ENCODE data around the gene GPR137.

GPR137 gene

DNA sequence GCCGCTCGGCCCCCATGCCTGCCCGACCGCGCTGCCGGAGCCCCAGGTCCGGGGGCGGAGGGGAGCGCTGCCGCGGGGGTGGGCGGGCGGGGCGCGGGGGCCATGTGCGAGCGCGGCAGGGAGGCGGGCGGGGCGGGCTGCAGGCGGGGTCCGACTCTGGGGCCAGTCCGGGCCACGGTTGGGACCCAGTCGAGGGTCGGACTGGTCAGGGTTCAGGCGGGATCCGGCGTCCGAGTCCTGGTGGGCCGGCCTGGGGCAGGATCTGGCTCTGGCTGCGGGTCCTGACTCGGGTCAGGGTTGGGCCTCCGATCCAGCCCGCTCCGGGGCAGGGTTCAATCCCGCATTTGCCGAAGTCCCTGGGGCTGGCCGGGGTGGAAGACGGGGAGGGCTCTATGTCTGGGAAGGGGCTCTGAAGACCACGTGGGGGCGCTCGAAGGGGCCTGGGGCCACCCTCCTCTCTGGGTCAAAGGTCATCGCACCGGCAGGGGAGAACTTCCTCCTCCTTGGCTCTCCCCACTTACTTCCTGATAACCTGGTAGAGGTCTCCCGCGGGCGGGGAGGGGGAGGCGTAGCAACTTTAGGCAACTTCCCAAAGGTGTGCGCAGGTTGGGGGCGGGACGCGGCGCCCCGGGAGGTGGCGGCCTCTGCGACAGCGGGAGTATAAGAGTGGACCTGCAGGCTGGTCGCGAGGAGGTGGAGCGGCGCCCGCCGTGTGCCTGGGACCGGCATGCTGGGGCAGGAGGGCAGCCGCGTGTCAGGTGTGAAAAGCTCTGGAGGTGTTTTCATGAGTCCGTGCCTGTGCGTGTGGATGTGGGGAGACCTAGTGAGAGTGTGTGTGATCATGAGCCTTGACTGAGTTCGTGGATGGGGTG is 20.3 kb downstream of the GPR137 start (continued):
- TF ChIP-seq, protein P1, sequence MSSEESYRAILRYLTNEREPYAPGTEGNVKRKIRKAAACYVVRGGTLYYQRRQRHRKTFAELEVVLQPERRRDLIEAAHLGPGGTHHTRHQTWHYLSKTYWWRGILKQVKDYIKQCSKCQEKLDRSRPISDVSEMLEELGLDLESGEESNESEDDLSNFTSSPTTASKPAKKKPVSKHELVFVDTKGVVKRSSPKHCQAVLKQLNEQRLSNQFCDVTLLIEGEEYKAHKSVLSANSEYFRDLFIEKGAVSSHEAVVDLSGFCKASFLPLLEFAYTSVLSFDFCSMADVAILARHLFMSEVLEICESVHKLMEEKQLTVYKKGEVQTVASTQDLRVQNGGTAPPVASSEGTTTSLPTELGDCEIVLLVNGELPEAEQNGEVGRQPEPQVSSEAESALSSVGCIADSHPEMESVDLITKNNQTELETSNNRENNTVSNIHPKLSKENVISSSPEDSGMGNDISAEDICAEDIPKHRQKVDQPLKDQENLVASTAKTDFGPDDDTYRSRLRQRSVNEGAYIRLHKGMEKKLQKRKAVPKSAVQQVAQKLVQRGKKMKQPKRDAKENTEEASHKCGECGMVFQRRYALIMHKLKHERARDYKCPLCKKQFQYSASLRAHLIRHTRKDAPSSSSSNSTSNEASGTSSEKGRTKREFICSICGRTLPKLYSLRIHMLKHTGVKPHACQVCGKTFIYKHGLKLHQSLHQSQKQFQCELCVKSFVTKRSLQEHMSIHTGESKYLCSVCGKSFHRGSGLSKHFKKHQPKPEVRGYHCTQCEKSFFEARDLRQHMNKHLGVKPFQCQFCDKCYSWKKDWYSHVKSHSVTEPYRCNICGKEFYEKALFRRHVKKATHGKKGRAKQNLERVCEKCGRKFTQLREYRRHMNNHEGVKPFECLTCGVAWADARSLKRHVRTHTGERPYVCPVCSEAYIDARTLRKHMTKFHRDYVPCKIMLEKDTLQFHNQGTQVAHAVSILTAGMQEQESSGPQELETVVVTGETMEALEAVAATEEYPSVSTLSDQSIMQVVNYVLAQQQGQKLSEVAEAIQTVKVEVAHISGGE (tag by site-specific recombination; conservative IDR thresholded peaks at IDR 0.05; ENCODE audit: low read depth): peak; percentile 38; the same call in 1 of the 2 replicates
- TF ChIP-seq ZNF341 (tag by site-specific recombination; IDR thresholded peaks at IDR 0.05; ENCODE audit: low read depth): peak; percentile 44
- peak; percentile 76 for TF ChIP-seq ZNF398 (tag by site-specific recombination; IDR thresholded peaks at IDR 0.05)
- TF ChIP-seq ZEB2 (tag by site-specific recombination; IDR thresholded peaks at IDR 0.05): no peak; the same call in 1 of the 2 replicates
- TF ChIP-seq ZNF138 (tag by site-specific recombination; IDR thresholded peaks at IDR 0.05; ENCODE audit: borderline replicate concordance): no peak
- TF ChIP-seq, protein P2, sequence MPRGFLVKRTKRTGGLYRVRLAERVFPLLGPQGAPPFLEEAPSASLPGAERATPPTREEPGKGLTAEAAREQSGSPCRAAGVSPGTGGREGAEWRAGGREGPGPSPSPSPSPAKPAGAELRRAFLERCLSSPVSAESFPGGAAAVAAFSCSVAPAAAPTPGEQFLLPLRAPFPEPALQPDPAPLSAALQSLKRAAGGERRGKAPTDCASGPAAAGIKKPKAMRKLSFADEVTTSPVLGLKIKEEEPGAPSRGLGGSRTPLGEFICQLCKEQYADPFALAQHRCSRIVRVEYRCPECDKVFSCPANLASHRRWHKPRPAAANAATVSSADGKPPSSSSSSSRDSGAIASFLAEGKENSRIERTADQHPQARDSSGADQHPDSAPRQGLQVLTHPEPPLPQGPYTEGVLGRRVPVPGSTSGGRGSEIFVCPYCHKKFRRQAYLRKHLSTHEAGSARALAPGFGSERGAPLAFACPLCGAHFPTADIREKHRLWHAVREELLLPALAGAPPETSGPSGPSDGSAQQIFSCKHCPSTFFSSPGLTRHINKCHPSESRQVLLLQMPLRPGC (tag by site-specific recombination; IDR thresholded peaks at IDR 0.05): no peak
- no peak for TF ChIP-seq OSR2 (tag by site-specific recombination; IDR thresholded peaks at IDR 0.05)
- TF ChIP-seq GLIS2 (tag by site-specific recombination; IDR thresholded peaks at IDR 0.05): peak; percentile 79
- TF ChIP-seq ZNF501 (tag by site-specific recombination; IDR thresholded peaks at IDR 0.05): no peak
- peak; percentile 71 for TF ChIP-seq BCL11A (tag by site-specific recombination; IDR thresholded peaks at IDR 0.05; ENCODE audit: low read depth)
- TF ChIP-seq TSHZ1 (tag by site-specific recombination; IDR thresholded peaks at IDR 0.05; ENCODE audit: borderline replicate concordance): no peak
- no peak for TF ChIP-seq MEIS1 (CRISPR knock-in tag; IDR thresholded peaks at IDR 0.05; ENCODE audit: borderline replicate concordance)
- TF ChIP-seq ZNF2 (tag by site-specific recombination; IDR thresholded peaks at IDR 0.05): no peak
- no peak for TF ChIP-seq ZNF239 (tag by site-specific recombination; IDR thresholded peaks at IDR 0.05)
- TF ChIP-seq ZNF76 (tag by site-specific recombination; IDR thresholded peaks at IDR 0.05; ENCODE audit: borderline replicate concordance, low read depth): no peak
- TF ChIP-seq BCL11B (tag by site-specific recombination; IDR thresholded peaks at IDR 0.05; ENCODE audit: low read depth): peak; percentile 78
- peak; percentile 72 for TF ChIP-seq SP3 (tag by site-specific recombination; IDR thresholded peaks at IDR 0.05)
- peak; percentile 50; the same call in 1 of the 2 replicates for TF ChIP-seq ZIC2 (tag by site-specific recombination; IDR thresholded peaks at IDR 0.05)
- TF ChIP-seq, protein P3, sequence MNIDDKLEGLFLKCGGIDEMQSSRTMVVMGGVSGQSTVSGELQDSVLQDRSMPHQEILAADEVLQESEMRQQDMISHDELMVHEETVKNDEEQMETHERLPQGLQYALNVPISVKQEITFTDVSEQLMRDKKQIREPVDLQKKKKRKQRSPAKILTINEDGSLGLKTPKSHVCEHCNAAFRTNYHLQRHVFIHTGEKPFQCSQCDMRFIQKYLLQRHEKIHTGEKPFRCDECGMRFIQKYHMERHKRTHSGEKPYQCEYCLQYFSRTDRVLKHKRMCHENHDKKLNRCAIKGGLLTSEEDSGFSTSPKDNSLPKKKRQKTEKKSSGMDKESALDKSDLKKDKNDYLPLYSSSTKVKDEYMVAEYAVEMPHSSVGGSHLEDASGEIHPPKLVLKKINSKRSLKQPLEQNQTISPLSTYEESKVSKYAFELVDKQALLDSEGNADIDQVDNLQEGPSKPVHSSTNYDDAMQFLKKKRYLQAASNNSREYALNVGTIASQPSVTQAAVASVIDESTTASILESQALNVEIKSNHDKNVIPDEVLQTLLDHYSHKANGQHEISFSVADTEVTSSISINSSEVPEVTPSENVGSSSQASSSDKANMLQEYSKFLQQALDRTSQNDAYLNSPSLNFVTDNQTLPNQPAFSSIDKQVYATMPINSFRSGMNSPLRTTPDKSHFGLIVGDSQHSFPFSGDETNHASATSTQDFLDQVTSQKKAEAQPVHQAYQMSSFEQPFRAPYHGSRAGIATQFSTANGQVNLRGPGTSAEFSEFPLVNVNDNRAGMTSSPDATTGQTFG (tag by site-specific recombination; IDR thresholded peaks at IDR 0.05; ENCODE audit: borderline replicate concordance): no peak
- TF ChIP-seq ZNF350 (tag by site-specific recombination; IDR thresholded peaks at IDR 0.05): no peak
- no peak for TF ChIP-seq KLF1 (tag by site-specific recombination; IDR thresholded peaks at IDR 0.05)
- TF ChIP-seq ZNF121 (tag by site-specific recombination; IDR thresholded peaks at IDR 0.05): no peak
- no peak for TF ChIP-seq RBAK (tag by site-specific recombination; IDR thresholded peaks at IDR 0.05)
- TF ChIP-seq ZNF791 (tag by site-specific recombination; IDR thresholded peaks at IDR 0.05): no peak
- no peak for TF ChIP-seq ZNF548 (tag by site-specific recombination; IDR thresholded peaks at IDR 0.05)
- TF ChIP-seq YY1 (tag by site-specific recombination; IDR thresholded peaks at IDR 0.05): no peak
